HG03571 (cell line): ENCODE data around the gene PDLIM1.

ENCODE experiments used
- ATAC-seq: cut with Tn5 transposase; IDR thresholded peaks from one replicate; pipeline ENCODE4 v1.9.1; 2021; ENCODE audit not compliant: unreplicated experiment

Gene PDLIM1

GRCh38 chr10:95315509-95315908 lies 24.7 kb upstream of the PDLIM1 start:
- ATAC-seq = no peak

GRCh38 chr10:95314192-95314918 lies 23.6 kb upstream of the PDLIM1 start:
- no peak for ATAC-seq

- ATAC-seq = no peak
Observed at GRCh38 chr10:95312986-95313495, 22.2 kb upstream of the PDLIM1 start.

- no peak for ATAC-seq
Observed at GRCh38 chr10:95312257-95312656, 21.5 kb upstream of the PDLIM1 start.

GRCh38 chr10:95309958-95310357 lies 19.2 kb upstream of the PDLIM1 start:
- ATAC-seq = peak; percentile 61

- no peak for ATAC-seq
Observed at GRCh38 chr10:95308389-95309302, 17.8 kb upstream of the PDLIM1 start.

- no peak for ATAC-seq
Observed at GRCh38 chr10:95306851-95307250, 16.0 kb upstream of the PDLIM1 start.

GRCh38 chr10:95306318-95306650 lies 15.5 kb upstream of the PDLIM1 start:
- no peak for ATAC-seq

GRCh38 chr10:95305606-95306317 lies 15.0 kb upstream of the PDLIM1 start:
- ATAC-seq = no peak

GRCh38 chr10:95304976-95305375 lies 14.2 kb upstream of the PDLIM1 start:
- no peak for ATAC-seq

GRCh38 chr10:95304463-95304862 lies 13.7 kb upstream of the PDLIM1 start:
- no peak for ATAC-seq

GRCh38 chr10:95303950-95304349 lies 13.1 kb upstream of the PDLIM1 start:
- ATAC-seq = no peak

GRCh38 chr10:95303535-95303934 lies 12.7 kb upstream of the PDLIM1 start:
- ATAC-seq = no peak

- no peak for ATAC-seq
Observed at GRCh38 chr10:95300022-95300539, 9.3 kb upstream of the PDLIM1 start.

- ATAC-seq = peak; percentile 41
Observed at GRCh38 chr10:95297402-95297801, 6.6 kb upstream of the PDLIM1 start.

- ATAC-seq = no peak
Observed at GRCh38 chr10:95296764-95297163, 6.0 kb upstream of the PDLIM1 start.

- peak; percentile 70 for ATAC-seq
Observed at GRCh38 chr10:95295031-95295755, 4.4 kb upstream of the PDLIM1 start.

- ATAC-seq = no peak
Observed at GRCh38 chr10:95293631-95294030, 2.8 kb upstream of the PDLIM1 start.

GRCh38 chr10:95291365-95292039 lies 699 bp upstream of the PDLIM1 start:
- no peak for ATAC-seq

- ATAC-seq = no peak
Observed at GRCh38 chr10:95289921-95290421, 832 bp downstream of the PDLIM1 start.
